Gastrocnemius medialis (tissue), 4 donors: ENCODE measurements around the gene GSG1L. TPM values are rescaled to one million over a fixed set of nuclear protein-coding genes. Genes with fewer than 3 reads are reported as not detected.

Experiments
- ATAC-seq, 2 donors: fragments of 150-250 bp; one replicate each; pipeline ENCODE4 v1.9.1; 2016
- DNase-seq, 2 donors: peaks; one replicate each; pipeline ENCODE4 v3.0.0-alpha.2; 2019
- H3K27ac ChIP-seq, 4 donors: fragments of 200-600 bp; sonication (generic); 1 replicate in 1 of 4; 2 replicates in 3 of 4; pipeline ENCODE4 v1.5.1; 2016 to 2018; ENCODE audit warnings: mild to moderate bottlenecking in 2 of 4, moderate library complexity in 1 of 4
- H3K27me3 ChIP-seq, 3 donors: fragments of 200-600 bp; sonication (generic) in 2 of 3; 1 replicate in 1 of 3; 2 replicates in 2 of 3; pipeline versions ENCODE4 v1.5.1 to v1.6.0; 2016 to 2019; ENCODE audit warnings: mild to moderate bottlenecking in 1 of 3, moderate library complexity in 1 of 3
- H3K36me3 ChIP-seq, 2 donors: fragments of 200-600 bp; sonication (generic) in 1 of 2; one replicate each; pipeline ENCODE4 v1.5.1; 2017 to 2018
- H3K4me1 ChIP-seq, 2 donors: fragments of 200-600 bp; sonication (generic) in 1 of 2; one replicate each; pipeline ENCODE4 v1.5.1; 2016 to 2017; ENCODE audit warnings: mild to moderate bottlenecking in 2 of 2
- H3K4me3 ChIP-seq, 4 donors: fragments of 200-600 bp; sonication (generic) in 3 of 4; 1 replicate in 1 of 4; 2 replicates in 3 of 4; pipeline ENCODE4 v1.5.1; 2016 to 2019; ENCODE audit warnings: mild to moderate bottlenecking in 2 of 4
- H3K9me3 ChIP-seq, 3 donors: fragments of 200-600 bp; sonication (generic) in 2 of 3; 1 replicate in 1 of 3; 2 replicates in 2 of 3; pipeline ENCODE4 v1.5.1; 2016 to 2019
- POLR2A ChIP-seq, 2 donors: fragments of 450-650 bp; IDR thresholded peaks; one replicate each; pipeline ENCODE4 v1.6.1; 2017; ENCODE audit warnings: antibody characterized with exemption in 2 of 2, mild to moderate bottlenecking in 2 of 2, moderate library complexity in 2 of 2
- in situ Hi-C, 4 donors: fragments of 200-750 bp; cut with MboI; loops; one replicate each; pipeline versions ENCODE4 v1.15.0 to v1.8.0; 2017; ENCODE audit warnings: low sequenced_read_pairs in 4 of 4
- intact Hi-C: fragments of 100-400 bp; cut with DNase I; formaldehyde crosslinking; loops from one replicate; pipeline ENCODE4 v1.15.1; 2023; ENCODE audit warnings: low total_unique reads
- total RNA-seq, 4 donors: library from RNA; depleted of rRNA; stranded (reverse); fragments of >200 nt; gene quantifications; one replicate each; pipeline versions ENCODE4 v1.1.0 to v1.2.3, GENCODE V29; 2016
- TF ChIP-seq, protein P1 (sequence below), 5 experiments: fragments of 450-650 bp in 3 of 5; fragments of 200-600 bp in 2 of 5; sonication (generic) in 2 of 5; IDR thresholded peaks in 4 of 5; conservative IDR thresholded peaks in 1 of 5; 1 replicate in 4 of 5; 2 replicates in 1 of 5; pipeline ENCODE4 v1.5.1; 2016 to 2019; ENCODE audit warnings: antibody characterized with exemption in 5 of 5, mild to moderate bottlenecking in 3 of 5, moderate library complexity in 3 of 5

The GSG1L gene
- total RNA-seq, 4 donors from 2014 or later: not detected

DNA sequence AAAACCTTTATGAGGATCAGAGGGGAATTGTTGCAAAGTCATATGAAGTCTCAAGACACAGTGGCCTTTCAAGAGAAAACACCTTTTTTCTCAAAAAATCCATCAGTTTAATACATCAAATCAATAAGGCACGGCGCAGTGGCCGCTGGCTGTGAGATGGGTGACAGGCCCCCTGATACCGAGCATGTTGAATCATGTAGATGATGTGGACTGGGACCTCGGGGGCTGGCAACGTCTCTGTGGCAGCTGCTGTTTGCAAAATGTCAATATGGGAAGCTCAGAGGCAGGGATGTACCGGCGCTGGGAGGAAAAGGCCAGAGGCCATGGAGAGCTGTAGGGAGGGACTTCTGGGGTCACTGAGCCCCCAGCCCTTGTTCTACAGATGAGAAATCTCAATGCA, 169.1 kb downstream of the GSG1L start:
- intact Hi-C loops: no loop called here
- in situ Hi-C loops: loop anchor here in 1 of 4 donors (25.0 kb wide), 1 partner anchor 107 kb away; no protein-coding TSS in a partner anchor

DNA sequence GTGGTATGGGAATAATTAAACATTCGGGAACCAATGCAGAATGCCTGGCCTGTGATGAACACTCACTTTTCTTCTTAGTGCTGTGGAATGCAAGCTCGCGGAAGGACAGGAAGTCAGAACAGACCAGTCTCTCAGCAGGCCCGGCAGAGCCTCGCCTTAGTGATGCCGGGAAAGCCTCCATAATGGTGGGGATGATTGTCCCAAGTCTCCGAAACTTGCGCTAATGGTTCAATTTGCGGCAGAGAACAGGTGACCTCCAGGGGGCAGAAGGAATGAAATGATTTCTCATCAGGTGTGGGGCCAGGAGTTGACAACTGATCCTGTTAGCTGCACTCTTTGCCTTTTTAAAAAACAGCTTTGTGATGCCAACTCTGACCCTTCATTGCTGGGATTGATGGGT, 170.6 kb downstream of the GSG1L start:
- intact Hi-C loops (no loop called here), in situ Hi-C loops (loop anchor here in 1 of 4 donors (25.0 kb wide), 1 partner anchor 106 kb away; no protein-coding TSS in a partner anchor)
- no peak for ATAC-seq
- TF ChIP-seq, protein P1, sequence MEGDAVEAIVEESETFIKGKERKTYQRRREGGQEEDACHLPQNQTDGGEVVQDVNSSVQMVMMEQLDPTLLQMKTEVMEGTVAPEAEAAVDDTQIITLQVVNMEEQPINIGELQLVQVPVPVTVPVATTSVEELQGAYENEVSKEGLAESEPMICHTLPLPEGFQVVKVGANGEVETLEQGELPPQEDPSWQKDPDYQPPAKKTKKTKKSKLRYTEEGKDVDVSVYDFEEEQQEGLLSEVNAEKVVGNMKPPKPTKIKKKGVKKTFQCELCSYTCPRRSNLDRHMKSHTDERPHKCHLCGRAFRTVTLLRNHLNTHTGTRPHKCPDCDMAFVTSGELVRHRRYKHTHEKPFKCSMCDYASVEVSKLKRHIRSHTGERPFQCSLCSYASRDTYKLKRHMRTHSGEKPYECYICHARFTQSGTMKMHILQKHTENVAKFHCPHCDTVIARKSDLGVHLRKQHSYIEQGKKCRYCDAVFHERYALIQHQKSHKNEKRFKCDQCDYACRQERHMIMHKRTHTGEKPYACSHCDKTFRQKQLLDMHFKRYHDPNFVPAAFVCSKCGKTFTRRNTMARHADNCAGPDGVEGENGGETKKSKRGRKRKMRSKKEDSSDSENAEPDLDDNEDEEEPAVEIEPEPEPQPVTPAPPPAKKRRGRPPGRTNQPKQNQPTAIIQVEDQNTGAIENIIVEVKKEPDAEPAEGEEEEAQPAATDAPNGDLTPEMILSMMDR (IDR thresholded peaks at IDR 0.05 in 4 of 5, conservative IDR thresholded peaks at IDR 0.05 in 1 of 5): no peak
- no peak for TF ChIP-seq POLR2A (IDR thresholded peaks at IDR 0.05)
- Histone ChIP-seq H3K27ac (no peak overlapping the region), H3K36me3 (no peaks in the 10 kb centered on the region), H3K9me3 (no peaks in the 10 kb centered on the region), H3K4me1 (no peaks in the 10 kb centered on the region), H3K4me3 (no peak overlapping the region), H3K27me3 (peaks cover 3 to 6% (median 4%) of the 10 kb centered on the region in 3 donors)
- no peak for DNase-seq

More for the DNA sequence above, 169.1 kb downstream of the GSG1L start:
- ATAC-seq: no peak
- H3K27ac ChIP-seq: no peak overlapping the region
- H3K36me3 ChIP-seq: no peaks in the 10 kb centered on the region
- peaks cover 3 to 6% (median 4%) of the 10 kb centered on the region in 3 donors for H3K27me3 ChIP-seq
- TF ChIP-seq, protein P1 (IDR thresholded peaks at IDR 0.05 in 4 of 5, conservative IDR thresholded peaks at IDR 0.05 in 1 of 5): no peak
- TF ChIP-seq POLR2A (IDR thresholded peaks at IDR 0.05): no peak
- no peak for DNase-seq
- H3K4me1 ChIP-seq: no peaks in the 10 kb centered on the region
- H3K9me3 ChIP-seq: no peaks in the 10 kb centered on the region
- no peak overlapping the region for H3K4me3 ChIP-seq

DNA sequence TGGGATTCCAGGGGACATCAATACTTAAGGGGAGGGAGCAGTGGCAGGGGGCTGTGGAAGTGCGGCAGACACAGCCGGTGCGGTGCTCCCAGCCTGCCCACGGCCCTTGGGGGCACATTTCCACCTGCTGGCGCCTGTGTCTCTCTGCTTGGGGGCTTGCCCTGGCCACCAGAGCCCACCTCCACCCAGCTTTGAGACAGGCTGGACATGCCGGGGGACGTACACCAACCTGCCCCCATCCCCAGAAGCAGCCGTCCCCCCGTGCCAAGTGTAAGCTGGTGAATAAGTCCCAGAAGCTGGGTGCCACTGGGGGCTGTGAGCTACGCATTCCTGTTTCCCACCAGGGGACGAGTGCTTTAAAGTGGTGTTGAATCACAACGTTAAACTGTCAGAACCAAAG, 172.6 kb downstream of the GSG1L start:
- Histone ChIP-seq H3K36me3 (no peaks in the 10 kb centered on the region), H3K4me1 (no peaks in the 10 kb centered on the region), H3K27me3 (peaks cover 3 to 4% (median 3%) of the 10 kb centered on the region in 3 donors), H3K4me3 (no peak overlapping the region), H3K27ac (no peak overlapping the region), H3K9me3 (no peaks in the 10 kb centered on the region)
- DNase-seq: no peak
- ATAC-seq: no peak
- in situ Hi-C loops: loop anchor here in 1 of 4 donors (25.0 kb wide), 1 partner anchor 104 kb away; no protein-coding TSS in a partner anchor
- intact Hi-C loops: no loop called here
- TF ChIP-seq, protein P1 (IDR thresholded peaks at IDR 0.05 in 4 of 5, conservative IDR thresholded peaks at IDR 0.05 in 1 of 5): no peak

DNA sequence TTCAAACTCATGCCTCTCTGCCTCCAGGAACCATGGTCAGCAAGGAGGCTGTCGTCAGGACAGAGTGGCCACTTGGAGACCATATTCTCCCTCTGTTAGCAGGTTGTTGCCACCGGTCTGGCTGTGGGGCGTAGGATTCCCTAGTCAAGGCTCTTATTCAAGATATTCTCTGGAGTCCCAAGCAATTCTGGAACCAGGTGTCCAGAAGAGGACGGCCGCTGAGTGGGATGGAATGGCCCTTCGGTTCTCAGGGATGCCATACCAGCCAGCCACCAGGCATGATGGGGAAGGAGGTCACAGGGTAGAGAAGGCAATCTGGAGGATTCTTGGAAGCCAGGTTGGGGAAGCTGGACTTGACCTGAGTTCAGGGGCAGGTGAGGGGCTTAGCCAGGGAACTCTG, 173.5 kb downstream of the GSG1L start:
- H3K4me1 ChIP-seq: no peaks in the 10 kb centered on the region
- in situ Hi-C loops (loop anchor here in 1 of 4 donors (25.0 kb wide), 1 partner anchor 103 kb away; no protein-coding TSS in a partner anchor), intact Hi-C loops (no loop called here)
- H3K9me3 ChIP-seq: no peaks in the 10 kb centered on the region
- H3K36me3 ChIP-seq: no peaks in the 10 kb centered on the region
- no peak overlapping the region for H3K27ac ChIP-seq
- H3K27me3 ChIP-seq: peaks cover 0 to 3% (median 3%) of the 10 kb centered on the region in 3 donors
- H3K4me3 ChIP-seq: no peak overlapping the region
- no peak for DNase-seq
- no peak for TF ChIP-seq POLR2A (IDR thresholded peaks at IDR 0.05)
- TF ChIP-seq, protein P1 (IDR thresholded peaks at IDR 0.05 in 4 of 5, conservative IDR thresholded peaks at IDR 0.05 in 1 of 5): no peak
- ATAC-seq: no peak

DNA sequence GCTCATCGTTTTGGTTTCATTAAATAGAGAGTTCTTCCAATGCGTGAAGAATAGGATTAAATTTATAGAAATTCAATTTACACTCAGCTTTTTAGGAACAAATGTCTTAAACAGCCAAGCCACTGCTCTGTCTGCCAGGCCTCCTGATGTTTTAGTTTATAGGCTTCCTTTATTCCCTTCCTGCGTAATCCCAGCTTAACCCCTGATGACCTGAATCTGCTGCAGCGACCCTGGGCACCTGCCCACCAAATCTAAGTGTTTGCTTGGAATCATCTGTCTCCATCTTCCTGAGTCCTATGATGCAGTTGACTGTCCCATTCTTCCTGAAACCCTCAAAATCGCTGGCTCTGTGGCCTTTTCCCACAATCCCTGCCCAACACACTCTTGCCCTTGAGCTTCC, 179.9 kb downstream of the GSG1L start:
- intact Hi-C loops (no loop called here), in situ Hi-C loops (loop anchor here in 1 of 4 donors (25.0 kb wide), 1 partner anchor 96 kb away; no protein-coding TSS in a partner anchor)
- ATAC-seq: no peak

More for the DNA sequence above, 179.9 kb downstream of the GSG1L start:
- H3K4me1 ChIP-seq: no peaks in the 10 kb centered on the region
- H3K27me3 ChIP-seq: no peaks in the 10 kb centered on the region
- TF ChIP-seq, protein P1 (IDR thresholded peaks at IDR 0.05 in 4 of 5, conservative IDR thresholded peaks at IDR 0.05 in 1 of 5): no peak
- TF ChIP-seq POLR2A (IDR thresholded peaks at IDR 0.05): no peak
- no peaks in the 10 kb centered on the region for H3K36me3 ChIP-seq
- H3K4me3 ChIP-seq: no peak overlapping the region
- H3K9me3 ChIP-seq: no peaks in the 10 kb centered on the region
- no peak for DNase-seq
- H3K27ac ChIP-seq: no peak overlapping the region
